Trophoblast cell (in vitro differentiated cells and primary cell): Measurements from ENCODE around the gene KCTD12.
A peak's percentile ranks its signal among the peaks of the same experiment; 100 is the strongest.

Source experiments
- DNase-seq, 2 donors: peaks; one replicate each; pipeline ENCODE4 v3.0.0-alpha.2; 2016
- H2AFZ ChIP-seq: 2 replicates; pipeline ENCODE4 v1.6.1; 2013; ENCODE audit warnings: low read length, moderate library complexity, mild to moderate bottlenecking; ENCODE audit not compliant: insufficient read depth, poor library complexity
- H2AK5ac ChIP-seq: 2 replicates; pipeline ENCODE4 v1.6.1; 2013; ENCODE audit warnings: mild to moderate bottlenecking, low read length
- H2BK120ac ChIP-seq: 2 replicates; pipeline ENCODE4 v1.6.1; 2013; ENCODE audit warnings: low read length, mild to moderate bottlenecking, moderate library complexity; ENCODE audit not compliant: insufficient read depth, poor library complexity
- H2BK12ac ChIP-seq: 2 replicates; pipeline ENCODE4 v1.6.1; 2013; ENCODE audit warnings: mild to moderate bottlenecking, low read length, moderate library complexity
- H2BK5ac ChIP-seq: 2 replicates; pipeline ENCODE4 v1.6.1; 2013; ENCODE audit warnings: low read length, low read depth, moderate library complexity, mild to moderate bottlenecking; ENCODE audit not compliant: poor library complexity
- H3K14ac ChIP-seq: 2 replicates; pipeline ENCODE4 v1.6.1; 2013; ENCODE audit warnings: mild to moderate bottlenecking, low read length
- H3K18ac ChIP-seq: 2 replicates; pipeline ENCODE4 v1.6.1; 2013; ENCODE audit warnings: mild to moderate bottlenecking, low read length
- H3K23ac ChIP-seq: 2 replicates; pipeline ENCODE4 v1.6.1; 2013; ENCODE audit warnings: low read length
- H3K27ac ChIP-seq: 2 replicates; pipeline ENCODE4 v1.5.1; 2013; ENCODE audit warnings: low read depth, mild to moderate bottlenecking, inconsistent platforms, low read length, moderate library complexity
- H3K27me3 ChIP-seq: 2 replicates; pipeline ENCODE4 v1.6.1; 2013; ENCODE audit warnings: inconsistent platforms, mild to moderate bottlenecking, low read length, moderate library complexity; ENCODE audit not compliant: insufficient read depth
- H3K36me3 ChIP-seq, 2 experiments: 1 replicate in 1 of 2; 2 replicates in 1 of 2; pipeline ENCODE4 v1.6.1; 2013; ENCODE audit warnings: low read length in 2 of 2, mild to moderate bottlenecking in 2 of 2, moderate library complexity in 1 of 2; ENCODE audit not compliant: insufficient read depth in 2 of 2, control insufficient read depth in 1 of 2
- H3K4ac ChIP-seq: 2 replicates; pipeline ENCODE4 v1.6.1; 2013; ENCODE audit warnings: low read depth, mild to moderate bottlenecking, low read length, moderate library complexity
- H3K4me1 ChIP-seq, 2 experiments: 1 replicate in 1 of 2; 2 replicates in 1 of 2; pipeline ENCODE4 v1.6.1; 2013; ENCODE audit warnings: low read length in 2 of 2, mild to moderate bottlenecking in 2 of 2, moderate library complexity in 1 of 2; ENCODE audit not compliant: insufficient read depth in 2 of 2, control insufficient read depth in 1 of 2
- H3K4me2 ChIP-seq: 2 replicates; pipeline ENCODE4 v1.6.1; 2013; ENCODE audit warnings: inconsistent platforms, mild to moderate bottlenecking, low read length, moderate library complexity
- H3K4me3 ChIP-seq: 2 replicates; pipeline ENCODE4 v1.5.1; 2013; ENCODE audit warnings: mild to moderate bottlenecking, low read depth, low read length, inconsistent platforms
- H3K79me1 ChIP-seq: one replicate; pipeline ENCODE4 v1.6.1; 2013; ENCODE audit warnings: low read length
- H3K79me2 ChIP-seq: 2 replicates; pipeline ENCODE4 v1.6.1; 2013; ENCODE audit warnings: low read length, mild to moderate bottlenecking; ENCODE audit not compliant: control insufficient read depth, insufficient read depth, poor library complexity
- H3K9ac ChIP-seq: 2 replicates; pipeline ENCODE4 v1.6.1; 2013; ENCODE audit warnings: mild to moderate bottlenecking, low read length
- H3K9me3 ChIP-seq: 2 replicates; pipeline ENCODE4 v1.6.1; 2013; ENCODE audit warnings: low read depth, mild to moderate bottlenecking, control low read depth, inconsistent platforms, low read length; ENCODE audit not compliant: insufficient read depth
- H4K12ac ChIP-seq: 2 replicates; pipeline ENCODE4 v1.6.1; 2013; ENCODE audit warnings: low read depth, mild to moderate bottlenecking, low read length, moderate library complexity
- H4K8ac ChIP-seq: 2 replicates; pipeline ENCODE4 v1.6.1; 2013; ENCODE audit warnings: low read depth, mild to moderate bottlenecking, low read length, moderate library complexity
- H4K91ac ChIP-seq: one replicate; pipeline ENCODE4 v1.6.1; 2013; ENCODE audit warnings: low read depth, mild to moderate bottlenecking, low read length, moderate library complexity
- WGBS: extraction: QIAGEN DNeasy Blood & Tissue Kit; methylation state at CpG from one replicate; pipeline ENCODE4 v1.1.7; 2013; ENCODE audit warnings: missing lambda C conversion rate; ENCODE audit not compliant: insufficient read length, insufficient coverage; ENCODE audit errors: extremely low coverage; 5-methylcytosine and 5-hydroxymethylcytosine counted together

Gene KCTD12

GRCh38 chr13:76889254-76889653 is 3.0 kb upstream of the KCTD12 start:
- peaks cover 15% of the 10 kb centered on the region for H3K79me1 ChIP-seq
- H3K27me3 ChIP-seq = no peaks in the 10 kb centered on the region
- H3K4ac ChIP-seq = no peak overlapping the region
- H2AFZ ChIP-seq = no peak overlapping the region
- H4K91ac ChIP-seq = no peak overlapping the region
- no peak overlapping the region for H3K4me3 ChIP-seq
- H2AK5ac ChIP-seq = no peak overlapping the region
- no peak overlapping the region for H3K23ac ChIP-seq
- no CpG with 5 or more reads among the region's 1 CpG for WGBS
- no peak overlapping the region for H2BK5ac ChIP-seq
- DNase-seq = peak; percentile 69 to 89
- H3K9ac ChIP-seq = no peak overlapping the region
- no peak overlapping the region for H3K14ac ChIP-seq
- H4K8ac ChIP-seq = no peak overlapping the region
- H2BK12ac ChIP-seq = no peak overlapping the region
- H3K36me3 ChIP-seq = no peaks in the 10 kb centered on the region
- H3K18ac ChIP-seq = no peak overlapping the region
- no peak overlapping the region for H3K27ac ChIP-seq
- H3K4me2 ChIP-seq = no peak overlapping the region
- peaks cover 0 to 5% of the 10 kb centered on the region in 2 experiments for H3K4me1 ChIP-seq
- H3K9me3 ChIP-seq = no peaks in the 10 kb centered on the region
- H4K12ac ChIP-seq = no peak overlapping the region
- peaks cover 11% of the 10 kb centered on the region for H3K79me2 ChIP-seq
- no peak overlapping the region for H2BK120ac ChIP-seq

- Histone ChIP-seq H3K27ac (no peak overlapping the region), H3K18ac (no peak overlapping the region), H3K4ac (no peak overlapping the region), H4K91ac (no peak overlapping the region), H2BK12ac (no peak overlapping the region), H2AFZ (no peak overlapping the region), H2BK5ac (no peak overlapping the region), H3K36me3 (no peaks in the 10 kb centered on the region), H4K8ac (no peak overlapping the region), H4K12ac (no peak overlapping the region), H3K9me3 (no peaks in the 10 kb centered on the region), H3K14ac (no peak overlapping the region), H3K79me1 (peaks cover 15% of the 10 kb centered on the region), H3K9ac (no peak overlapping the region), H3K4me3 (no peak overlapping the region), H3K4me2 (no peak overlapping the region), H3K79me2 (peaks cover 12% of the 10 kb centered on the region), H2AK5ac (no peak overlapping the region), H3K23ac (no peak overlapping the region), H3K4me1 (peaks cover 0 to 6% of the 10 kb centered on the region in 2 experiments), H2BK120ac (no peak overlapping the region), H3K27me3 (no peaks in the 10 kb centered on the region)
- WGBS = no CpG with 5 or more reads among the region's 1 CpG
- no peak for DNase-seq
Observed at GRCh38 chr13:76888421-76888820, 2.2 kb upstream of the KCTD12 start.

- WGBS = no CpG with 5 or more reads among the region's 20 CpGs
- H3K79me1 ChIP-seq = peaks cover 15% of the 10 kb centered on the region
- H3K4me2 ChIP-seq = peak overlapping the region; percentile 89
- no peak overlapping the region for H2BK12ac ChIP-seq
- no peak overlapping the region for H4K8ac ChIP-seq
- H3K18ac ChIP-seq = no peak overlapping the region
- no peak overlapping the region for H2BK120ac ChIP-seq
- peaks cover 12% of the 10 kb centered on the region for H3K79me2 ChIP-seq
- H3K9me3 ChIP-seq = no peaks in the 10 kb centered on the region
- no peak overlapping the region for H3K4me3 ChIP-seq
- H2AFZ ChIP-seq = no peak overlapping the region
- H4K91ac ChIP-seq = no peak overlapping the region
- H2AK5ac ChIP-seq = no peak overlapping the region
- no peak for DNase-seq
- no peak overlapping the region for H3K23ac ChIP-seq
- no peak overlapping the region for H3K14ac ChIP-seq
- H3K4me1 ChIP-seq = peaks cover 0 to 6% of the 10 kb centered on the region in 2 experiments
- H3K9ac ChIP-seq = no peak overlapping the region
- H2BK5ac ChIP-seq = no peak overlapping the region
- H3K36me3 ChIP-seq = no peaks in the 10 kb centered on the region
- no peaks in the 10 kb centered on the region for H3K27me3 ChIP-seq
- H3K4ac ChIP-seq = no peak overlapping the region
- peak overlapping the region; percentile 81 for H3K27ac ChIP-seq
- no peak overlapping the region for H4K12ac ChIP-seq
Observed at GRCh38 chr13:76887076-76887563, 915 bp upstream of the KCTD12 start.

GRCh38 chr13:76886005-76886291 is 257 bp downstream of the KCTD12 start:
- H4K91ac ChIP-seq = peak overlapping the region; percentile 64
- H2BK12ac ChIP-seq = peak overlapping the region; percentile 12
- H2BK120ac ChIP-seq = peak overlapping the region; percentile 57
- peak overlapping the region; percentile 60 for H3K18ac ChIP-seq
- H4K12ac ChIP-seq = no peak overlapping the region
- no peak overlapping the region for H2AK5ac ChIP-seq
- H3K4ac ChIP-seq = peak overlapping the region; percentile 54
- WGBS = no CpG with 5 or more reads among the region's 37 CpGs
- no peak overlapping the region for H3K23ac ChIP-seq
- peak overlapping the region; percentile 38 for H2BK5ac ChIP-seq
- peaks cover 0 to 6% of the 10 kb centered on the region in 2 experiments for H3K4me1 ChIP-seq
- peak overlapping the region; percentile 67 for H2AFZ ChIP-seq
- no peak for DNase-seq
- H3K79me1 ChIP-seq = peaks cover 15% of the 10 kb centered on the region
- H3K9ac ChIP-seq = peak overlapping the region; percentile 90
- peak overlapping the region; percentile 97 for H3K4me2 ChIP-seq
- H3K27ac ChIP-seq = peak overlapping the region; percentile 81
- no peaks in the 10 kb centered on the region for H3K36me3 ChIP-seq
- H3K14ac ChIP-seq = peak overlapping the region; percentile 91
- H3K79me2 ChIP-seq = peaks cover 12% of the 10 kb centered on the region
- H3K27me3 ChIP-seq = no peaks in the 10 kb centered on the region
- peak overlapping the region; percentile 95 for H3K4me3 ChIP-seq
- peak overlapping the region; percentile 44 for H4K8ac ChIP-seq
- no peaks in the 10 kb centered on the region for H3K9me3 ChIP-seq
